CD4-positive, alpha-beta T cell treated with Interleukin-12 subunit alpha and Interleukin-12 subunit beta, for 1 hour (primary cell): Measurements from ENCODE around the gene TRPM2.
A peak's percentile ranks its signal among the peaks of the same experiment; 100 is the strongest.

ENCODE experiments used
- DNase-seq: peaks from one replicate; pipeline ENCODE4 v3.0.0-alpha.2; 2020

The TRPM2 gene

GRCh38 chr21:44418108-44418875, 64.9 kb downstream of the TRPM2 start:
- no peak for DNase-seq

GRCh38 chr21:44418876-44419230, 65.4 kb downstream of the TRPM2 start:
- DNase-seq = no peak

- no peak for DNase-seq
Measured at GRCh38 chr21:44419679-44420078, 66.3 kb downstream of the TRPM2 start.

- no peak for DNase-seq
Measured at GRCh38 chr21:44420416-44421205, 67.2 kb downstream of the TRPM2 start.

- DNase-seq = no peak
Measured at GRCh38 chr21:44421901-44422840, 68.8 kb downstream of the TRPM2 start.

- no peak for DNase-seq
Measured at GRCh38 chr21:44423312-44423821, 69.9 kb downstream of the TRPM2 start.

- DNase-seq = no peak
Measured at GRCh38 chr21:44423941-44424607, 70.7 kb downstream of the TRPM2 start.

GRCh38 chr21:44424608-44425306, 71.3 kb downstream of the TRPM2 start:
- no peak for DNase-seq

- no peak for DNase-seq
Measured at GRCh38 chr21:44425307-44425894, 72.0 kb downstream of the TRPM2 start.

- DNase-seq = no peak
Measured at GRCh38 chr21:44425895-44426662, 72.7 kb downstream of the TRPM2 start.

- no peak for DNase-seq
Measured at GRCh38 chr21:44426663-44427191, 73.3 kb downstream of the TRPM2 start.

GRCh38 chr21:44427241-44428120, 74.1 kb downstream of the TRPM2 start:
- no peak for DNase-seq

- peak; percentile 41 for DNase-seq
Measured at GRCh38 chr21:44428281-44428960, 75.0 kb downstream of the TRPM2 start.

GRCh38 chr21:44429894-44430293, 76.5 kb downstream of the TRPM2 start:
- DNase-seq = no peak

GRCh38 chr21:44431300-44431699, 77.9 kb downstream of the TRPM2 start:
- no peak for DNase-seq

- no peak for DNase-seq
Measured at GRCh38 chr21:44432841-44433790, 79.7 kb downstream of the TRPM2 start.
